Non-pigmented ciliary epithelial cell (primary cell): ENCODE data around the gene TPPP2.
"Not testable (repeated sequence)": the region's sequence is repeated elsewhere in the genome, so short reads cannot be mapped to it uniquely, and the experiment has no call there.

Source experiments
- DNase-seq: peaks from one replicate; pipeline ENCODE4 v3.0.0-alpha.2; 2010; ENCODE audit warnings: low read depth

The TPPP2 gene

DNA sequence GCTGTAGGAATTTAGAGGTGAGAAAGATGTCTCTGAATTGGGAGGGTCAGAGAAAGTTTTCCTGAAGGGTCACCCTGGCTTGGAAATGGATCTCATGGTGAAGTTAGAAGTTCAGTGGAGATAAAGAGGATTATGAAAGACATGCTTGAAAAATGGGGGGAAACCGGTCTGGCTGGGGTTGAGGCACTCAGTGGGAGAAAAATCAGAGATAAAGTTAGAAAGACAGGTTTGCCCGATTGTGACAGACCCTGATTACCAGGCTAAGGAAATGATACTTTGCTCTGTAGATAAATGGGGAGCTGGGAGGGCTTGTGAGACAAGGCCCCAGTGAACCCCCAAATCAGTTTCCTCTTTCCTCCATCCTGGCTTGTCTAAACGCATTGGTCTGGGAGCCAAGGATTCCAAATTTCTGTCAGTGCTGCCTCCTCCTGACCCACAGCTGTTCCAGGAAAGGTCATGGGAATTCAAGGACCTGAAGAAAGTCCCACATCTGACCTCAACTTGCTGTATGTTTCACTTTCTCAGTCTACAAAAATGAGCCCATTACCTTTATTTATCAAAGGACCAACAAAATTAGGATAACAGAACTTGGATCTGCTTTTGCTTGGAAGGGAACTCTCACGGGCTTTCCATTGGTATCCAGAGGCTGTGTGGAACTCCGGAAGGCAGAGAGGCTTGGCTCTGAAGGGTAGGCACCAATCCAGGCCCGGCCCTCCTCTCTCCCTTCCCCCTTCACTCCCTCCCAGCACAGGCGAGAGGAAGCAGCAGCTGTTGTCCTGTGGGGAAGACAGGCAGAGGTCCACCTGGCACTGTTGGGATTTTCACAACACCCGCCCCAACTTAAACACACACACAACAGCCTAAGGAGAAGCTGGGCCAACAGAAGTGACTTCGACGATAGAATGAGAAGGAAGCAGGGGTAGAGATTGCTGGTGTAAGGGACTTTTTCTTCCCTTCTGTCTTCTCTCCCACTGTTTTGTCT is 8.7 kb downstream of the TPPP2 start:
- DNase-seq, result no peak

DNA sequence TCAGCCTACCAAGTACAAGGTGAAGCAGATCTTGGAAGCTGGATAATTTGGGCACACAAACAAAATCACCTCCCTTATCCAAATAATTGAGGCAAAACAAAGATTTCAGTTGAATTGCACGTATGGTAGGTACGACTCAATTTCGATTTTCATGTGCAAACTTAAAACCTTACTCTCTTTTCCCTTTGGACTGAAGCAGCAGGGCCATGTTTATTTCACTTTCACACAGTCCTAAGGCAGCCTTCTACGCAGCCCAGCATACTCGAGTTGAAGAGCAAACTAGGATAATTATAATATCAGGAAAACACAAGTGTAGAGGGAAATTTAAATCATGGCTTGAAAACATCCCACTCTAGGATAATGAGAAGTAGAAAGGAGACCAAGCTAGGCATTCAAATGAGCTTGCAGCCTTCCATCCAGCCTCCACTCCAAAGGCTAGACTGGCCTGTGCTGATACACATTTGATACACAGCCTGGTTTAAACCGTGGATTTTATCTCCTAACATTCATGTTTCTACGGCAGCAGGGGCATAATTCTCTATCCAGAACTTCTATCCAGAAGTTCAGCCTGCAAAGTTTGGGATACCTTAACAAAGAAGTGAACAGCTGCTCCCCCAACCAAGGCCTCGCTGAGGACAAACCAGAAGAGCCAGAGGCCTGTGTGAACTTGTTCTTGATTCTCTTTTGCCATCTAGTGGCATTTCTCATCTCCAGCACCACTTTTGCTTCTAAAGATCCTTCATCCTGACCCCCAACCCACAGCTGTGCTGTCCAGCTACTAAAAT is 9.8 kb downstream of the TPPP2 start:
- no peak for DNase-seq

DNA sequence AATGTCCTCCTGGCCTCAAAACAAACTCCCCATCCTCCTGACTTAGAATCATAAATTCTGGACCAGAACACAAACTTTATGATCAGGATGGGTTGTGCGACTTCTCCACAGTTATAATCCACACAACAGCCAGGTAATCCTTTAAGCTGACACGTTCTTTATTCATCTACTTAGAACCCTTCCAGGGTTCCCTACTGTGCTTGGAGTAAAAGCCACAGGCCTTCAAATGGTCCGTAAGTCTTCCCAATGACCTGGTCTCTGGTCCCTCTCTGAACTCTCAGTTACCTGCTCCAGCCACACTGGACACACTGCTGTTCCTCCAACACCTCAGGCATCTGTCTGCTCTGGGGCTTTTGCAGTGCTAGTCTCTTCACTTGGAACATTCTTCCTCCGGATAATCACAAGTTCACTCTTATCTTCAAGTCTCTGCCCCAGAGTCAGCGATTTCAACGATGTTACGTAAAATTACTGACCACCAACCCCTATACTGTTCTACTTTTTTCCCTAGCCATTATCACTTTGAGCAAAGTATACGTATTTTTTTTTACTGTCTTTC is 10.4 kb downstream of the TPPP2 start:
- DNase-seq, result no peak

DNA sequence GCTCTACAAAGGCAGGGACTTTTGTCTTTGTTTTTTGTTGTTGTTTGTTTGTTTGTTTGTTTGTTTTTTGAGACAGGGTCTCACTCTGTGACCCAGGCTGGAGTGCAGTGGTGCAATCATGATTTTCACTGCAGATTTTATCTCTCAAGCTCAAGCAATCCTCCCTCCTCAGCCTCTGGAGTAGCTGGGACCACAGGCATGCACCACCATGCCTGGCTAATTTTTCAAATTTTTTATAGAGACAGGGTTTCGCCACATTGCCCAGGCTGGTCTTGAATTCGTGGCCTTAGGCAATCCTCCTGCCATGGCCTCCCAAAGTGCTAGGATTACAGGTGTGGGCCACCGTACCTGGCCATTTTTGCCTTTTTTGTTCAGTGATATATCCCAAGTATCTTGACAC is 10.9 kb downstream of the TPPP2 start:
- DNase-seq, result not testable (repeated sequence)

DNA sequence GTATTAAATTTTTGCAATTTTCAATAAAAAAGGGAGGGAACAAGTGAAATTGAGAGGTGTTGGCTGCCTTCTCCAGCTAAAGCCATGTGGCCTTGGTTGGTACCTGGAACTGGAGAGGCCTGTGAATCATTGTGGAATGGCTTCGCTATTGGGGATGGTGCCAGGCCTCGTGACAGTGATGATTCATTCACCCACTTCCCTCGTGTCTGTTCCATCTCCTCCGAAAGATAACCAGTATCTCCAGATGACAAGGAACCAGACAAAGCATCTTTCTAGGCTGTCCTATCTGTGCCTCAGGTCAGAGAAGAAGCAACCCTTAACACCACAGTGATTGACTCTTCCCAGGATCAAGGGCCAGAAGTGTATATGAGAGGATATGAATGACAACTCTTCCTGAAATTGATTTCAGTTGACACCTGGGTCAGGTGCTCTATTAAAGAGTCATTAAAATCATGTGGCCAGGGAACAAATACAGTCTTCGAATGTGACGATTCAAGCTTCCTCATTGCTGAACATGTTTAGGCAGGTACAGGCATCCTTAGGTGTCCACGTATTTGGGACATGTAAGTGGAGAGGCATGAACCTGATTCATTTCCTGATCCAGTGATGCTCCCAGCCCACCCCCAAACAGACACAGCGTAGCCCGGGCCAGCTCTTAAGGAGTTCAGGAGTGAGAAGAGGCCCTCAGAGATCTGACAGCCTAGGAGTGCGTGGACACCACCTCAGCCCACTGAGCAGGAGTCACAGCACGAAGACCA is 11.8 kb downstream of the TPPP2 start, which contains the start of gene RNASE7:
Gene RNASE7, plus strand, starts transcription at position 687 of the 758 bp plus-strand sequence. CDS start 631 bp downstream, outside the sequence.
- no peak for DNase-seq

DNA sequence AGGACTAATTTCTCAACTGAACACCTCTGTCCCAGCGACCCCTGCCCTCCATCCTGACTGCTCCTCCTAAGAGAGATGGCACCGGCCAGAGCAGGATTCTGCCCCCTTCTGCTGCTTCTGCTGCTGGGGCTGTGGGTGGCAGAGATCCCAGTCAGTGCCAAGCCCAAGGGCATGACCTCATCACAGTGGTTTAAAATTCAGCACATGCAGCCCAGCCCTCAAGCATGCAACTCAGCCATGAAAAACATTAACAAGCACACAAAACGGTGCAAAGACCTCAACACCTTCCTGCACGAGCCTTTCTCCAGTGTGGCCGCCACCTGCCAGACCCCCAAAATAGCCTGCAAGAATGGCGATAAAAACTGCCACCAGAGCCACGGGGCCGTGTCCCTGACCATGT is 12.9 kb downstream of the TPPP2 start:
- no peak for DNase-seq

DNA sequence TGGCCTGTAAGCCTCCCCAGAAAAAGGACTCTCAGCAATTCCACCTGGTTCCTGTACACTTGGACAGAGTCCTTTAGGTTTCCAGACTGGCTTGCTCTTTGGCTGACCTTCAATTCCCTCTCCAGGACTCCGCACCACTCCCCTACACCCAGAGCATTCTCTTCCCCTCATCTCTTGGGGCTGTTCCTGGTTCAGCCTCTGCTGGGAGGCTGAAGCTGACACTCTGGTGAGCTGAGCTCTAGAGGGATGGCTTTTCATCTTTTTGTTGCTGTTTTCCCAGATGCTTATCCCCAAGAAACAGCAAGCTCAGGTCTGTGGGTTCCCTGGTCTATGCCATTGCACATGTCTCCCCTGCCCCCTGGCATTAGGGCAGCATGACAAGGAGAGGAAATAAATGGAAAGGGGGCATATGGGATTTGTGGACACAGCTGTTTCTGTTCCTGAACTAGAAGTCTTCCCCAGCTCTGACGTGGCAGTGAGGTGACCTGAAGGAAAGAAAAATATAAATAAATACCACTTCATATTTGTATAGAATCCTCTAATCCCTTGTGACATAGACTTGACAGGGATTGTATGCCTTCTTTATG is 13.5 kb downstream of the TPPP2 start:
- no peak for DNase-seq

DNA sequence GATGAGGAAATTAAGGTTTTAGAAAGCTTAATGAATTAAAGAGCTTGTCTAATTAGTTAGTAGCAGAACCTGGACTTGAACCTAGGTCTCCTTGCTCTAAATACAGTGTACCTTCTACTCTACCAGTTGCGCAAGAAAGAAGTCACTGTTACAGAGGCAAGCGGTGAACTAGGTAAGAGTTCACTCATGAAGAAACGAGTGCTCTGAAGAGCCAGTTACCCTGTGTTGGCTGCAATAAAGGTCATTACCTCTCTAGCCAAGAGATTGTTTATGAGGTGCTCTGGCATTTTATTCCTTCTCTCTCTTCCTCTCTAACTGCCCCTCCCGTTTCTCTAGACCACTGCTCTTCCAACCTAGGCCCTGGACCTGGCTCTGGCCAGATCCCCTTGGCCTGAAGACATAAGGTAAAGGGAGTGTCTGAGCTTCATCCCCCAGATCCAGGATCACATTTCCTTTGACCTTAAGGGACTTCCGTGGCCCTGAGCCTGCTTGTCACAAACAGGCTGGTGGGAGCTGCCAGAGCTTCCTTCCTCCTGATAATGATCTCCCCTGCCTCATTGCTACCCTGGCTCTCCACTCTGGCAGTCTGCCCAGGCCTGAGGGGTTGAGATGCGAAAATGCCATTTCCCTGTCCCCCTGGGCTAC is 14.1 kb downstream of the TPPP2 start:
- DNase-seq, result no peak

DNA sequence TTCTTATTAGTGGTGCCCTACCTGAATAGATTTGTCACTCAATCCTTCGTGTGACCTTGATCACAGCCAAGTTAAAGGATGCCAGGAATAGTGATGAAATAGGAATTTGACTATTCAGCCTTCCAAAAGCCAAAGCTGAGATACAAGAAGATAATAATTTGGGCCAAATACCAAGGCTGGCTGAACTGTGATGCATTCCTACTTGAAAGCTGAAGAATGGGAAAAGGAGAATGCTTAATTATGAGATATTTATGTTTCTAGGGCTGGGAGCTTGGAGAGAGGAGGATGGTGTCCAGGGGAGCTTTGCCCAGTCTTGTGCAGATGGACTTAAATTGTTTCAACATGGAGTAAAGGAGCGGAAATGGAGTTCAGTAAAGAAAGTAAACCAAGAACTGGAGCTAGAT is 17.4 kb downstream of the TPPP2 start:
- DNase-seq, result no peak

DNA sequence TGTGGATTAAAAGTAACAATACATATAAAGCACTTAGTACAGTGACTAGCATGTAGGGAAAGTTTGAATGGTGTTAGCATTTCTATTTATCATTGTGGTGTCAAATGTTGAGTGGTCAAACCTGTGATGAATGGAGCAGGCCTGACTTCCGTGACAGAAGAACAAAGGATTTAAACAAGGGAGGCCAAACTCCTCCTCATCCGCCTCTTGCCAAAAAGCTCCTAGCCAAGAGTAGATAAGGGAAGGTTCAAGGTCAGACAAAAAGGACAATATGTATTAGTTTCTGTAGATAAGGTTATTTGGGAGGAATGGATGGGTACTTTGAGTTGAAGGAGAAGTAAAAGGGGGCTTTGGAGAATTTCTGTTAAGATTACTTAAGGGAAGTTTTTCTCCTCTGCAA is 18.6 kb downstream of the TPPP2 start:
- no peak for DNase-seq

DNA sequence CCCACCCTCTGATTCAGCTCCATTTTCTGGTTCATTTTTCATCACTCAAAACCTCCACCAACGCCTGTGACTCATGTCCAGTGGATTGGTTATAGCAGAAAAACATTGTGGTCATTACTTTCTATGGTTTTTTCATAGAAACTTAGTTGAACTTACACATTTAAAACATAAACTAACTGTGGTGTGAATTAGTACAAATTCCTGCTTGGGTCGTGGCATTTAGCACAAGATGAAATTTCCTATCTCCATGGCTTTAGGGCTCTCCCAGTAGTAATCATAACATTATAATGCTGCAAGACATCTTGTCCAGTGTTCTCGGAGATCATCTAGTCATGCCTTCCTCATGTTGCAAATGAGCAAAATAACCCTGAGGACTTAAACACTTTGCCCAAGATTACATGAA is 19.3 kb downstream of the TPPP2 start:
- no peak for DNase-seq

DNA sequence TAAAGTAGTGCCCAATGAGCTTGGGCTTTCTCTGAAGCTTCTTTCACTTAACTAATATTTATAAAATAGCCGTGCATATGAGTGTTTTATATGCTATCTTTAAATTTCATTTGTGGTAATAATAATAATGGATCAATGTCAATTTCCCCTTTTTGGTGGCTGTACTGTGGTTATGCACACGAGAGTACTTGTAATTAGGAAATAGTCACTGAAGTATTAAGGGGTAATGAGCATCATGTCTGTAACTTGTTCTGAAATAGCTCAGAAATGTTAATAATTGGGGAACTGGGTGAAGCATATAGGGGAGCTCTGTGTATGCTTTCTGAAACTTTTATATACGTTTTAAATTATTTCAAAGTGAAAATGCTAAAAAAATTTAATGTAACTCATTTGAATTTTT is 20.6 kb downstream of the TPPP2 start:
- no peak for DNase-seq

DNA sequence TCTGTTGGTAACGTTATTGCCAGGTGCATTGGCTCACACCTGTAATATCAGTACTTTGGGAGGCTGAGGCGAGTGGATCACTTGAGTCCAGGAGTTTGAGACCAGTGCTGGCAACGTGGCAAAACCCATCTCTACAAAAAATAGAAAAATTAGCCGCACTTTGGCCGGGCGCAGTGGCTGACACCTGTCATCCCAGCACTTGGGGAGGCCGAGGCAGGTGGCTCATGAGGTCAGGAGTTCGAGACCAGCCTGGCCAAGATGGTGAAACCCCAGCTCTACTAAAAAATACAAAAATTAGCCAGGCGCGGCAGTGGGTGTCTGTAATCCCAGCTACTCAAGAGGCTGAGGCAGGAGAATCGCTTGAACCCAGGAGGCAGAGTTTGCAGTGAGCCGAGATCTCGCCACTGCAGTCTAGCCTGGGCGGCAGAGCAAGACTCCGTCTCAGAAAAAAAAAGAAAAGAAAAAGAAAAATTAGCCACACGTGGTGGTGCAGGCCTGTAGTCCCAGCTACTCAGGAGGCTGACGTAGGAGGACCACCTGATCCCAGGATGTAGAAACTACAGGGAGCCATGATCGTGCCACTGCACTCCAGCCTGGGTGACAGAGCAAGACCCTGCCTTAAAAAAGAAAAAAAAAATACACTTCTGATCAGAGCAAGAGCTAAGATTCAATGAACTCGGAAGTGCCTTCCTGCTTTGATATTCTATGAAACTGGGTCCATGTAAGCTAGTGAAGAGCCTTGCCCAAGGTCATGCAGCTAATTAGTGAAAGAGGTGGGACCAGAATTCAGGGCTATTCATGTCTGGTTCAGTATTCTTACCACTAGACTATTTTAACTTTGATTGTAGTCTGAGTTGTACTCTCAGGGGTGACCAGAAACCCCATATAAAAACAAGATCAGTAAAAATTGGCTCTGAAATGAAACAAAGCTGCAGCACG is 23.4 kb downstream of the TPPP2 start:
- no peak for DNase-seq

DNA sequence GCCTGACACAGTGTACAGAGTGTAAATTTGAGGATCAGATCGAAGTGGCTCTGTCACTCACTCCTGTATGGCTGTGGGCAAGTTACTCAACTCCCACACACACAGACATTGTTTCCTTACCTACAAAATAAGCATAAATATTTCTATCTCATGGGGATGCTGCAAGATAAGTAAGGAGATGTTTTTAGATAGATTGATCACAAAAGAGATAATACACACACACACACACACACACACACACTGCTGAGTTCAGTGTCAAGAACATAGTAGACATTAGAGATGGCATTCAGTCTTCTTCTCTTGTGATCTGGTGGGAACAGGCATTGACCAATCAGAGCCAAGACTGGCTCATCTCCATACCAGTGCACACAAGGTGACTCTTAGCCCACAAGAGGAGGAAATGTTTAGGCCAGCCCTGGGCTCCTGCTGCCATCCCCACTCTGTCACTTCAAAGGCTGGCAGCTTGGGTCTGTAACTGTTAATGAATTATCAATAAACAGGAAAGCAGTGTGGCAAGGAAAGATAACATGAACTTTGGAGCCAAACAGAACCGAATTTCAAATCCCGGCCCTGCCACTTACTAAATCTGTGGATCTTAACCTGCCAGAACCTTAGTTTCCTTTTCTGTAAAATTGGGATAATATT is 24.2 kb downstream of the TPPP2 start:
- no peak for DNase-seq

DNA sequence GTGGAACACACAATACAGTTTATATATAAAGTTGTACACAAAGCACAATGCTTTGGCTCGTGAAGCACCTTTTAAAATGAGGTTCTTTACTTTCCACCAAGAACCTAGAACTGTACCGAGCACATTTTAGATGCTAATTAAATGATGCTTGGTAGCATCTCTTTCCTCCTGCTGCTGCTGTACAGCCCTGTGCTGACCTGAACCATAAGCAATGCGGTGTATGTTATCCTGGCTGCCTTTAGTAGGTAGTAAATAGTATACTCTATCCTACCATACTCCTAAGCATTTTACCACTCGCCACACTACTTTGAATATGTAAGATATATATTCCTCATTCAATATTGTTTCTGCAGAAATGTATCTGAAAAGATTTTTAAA is 24.7 kb downstream of the TPPP2 start:
- DNase-seq, result no peak

DNA sequence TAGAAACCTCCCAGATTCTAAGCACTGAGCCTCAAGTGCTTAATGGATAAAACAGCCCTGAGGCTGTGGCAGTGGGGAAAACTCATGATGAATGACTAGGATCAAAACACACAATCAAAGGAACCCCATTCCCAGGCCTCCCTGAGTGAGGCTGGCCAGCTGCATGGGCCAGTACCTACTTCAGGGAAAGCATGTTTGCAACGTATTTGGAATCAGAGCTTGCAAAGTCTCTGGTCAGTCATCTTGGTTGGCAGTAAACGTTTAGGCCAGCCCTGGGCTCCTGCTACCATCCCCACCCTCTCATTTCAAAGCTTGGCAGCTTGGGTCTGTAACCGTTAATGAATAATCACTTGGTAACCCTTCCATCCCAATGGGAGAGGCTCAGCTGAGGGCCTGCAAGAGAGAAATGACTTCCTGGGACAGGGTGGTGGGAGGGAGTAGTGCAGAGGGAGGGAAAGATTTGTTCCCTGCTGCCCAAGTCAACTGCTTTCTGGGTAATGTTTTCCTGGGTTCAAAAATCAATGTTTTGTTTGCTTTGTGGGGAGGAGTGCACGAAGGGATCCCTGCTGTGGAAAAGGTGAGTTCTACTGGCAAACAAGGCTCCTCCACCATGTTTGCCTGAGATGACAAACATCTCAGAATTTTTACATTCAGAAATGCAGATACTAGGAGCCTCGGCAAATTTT is 25.6 kb downstream of the TPPP2 start:
- no peak for DNase-seq

DNA sequence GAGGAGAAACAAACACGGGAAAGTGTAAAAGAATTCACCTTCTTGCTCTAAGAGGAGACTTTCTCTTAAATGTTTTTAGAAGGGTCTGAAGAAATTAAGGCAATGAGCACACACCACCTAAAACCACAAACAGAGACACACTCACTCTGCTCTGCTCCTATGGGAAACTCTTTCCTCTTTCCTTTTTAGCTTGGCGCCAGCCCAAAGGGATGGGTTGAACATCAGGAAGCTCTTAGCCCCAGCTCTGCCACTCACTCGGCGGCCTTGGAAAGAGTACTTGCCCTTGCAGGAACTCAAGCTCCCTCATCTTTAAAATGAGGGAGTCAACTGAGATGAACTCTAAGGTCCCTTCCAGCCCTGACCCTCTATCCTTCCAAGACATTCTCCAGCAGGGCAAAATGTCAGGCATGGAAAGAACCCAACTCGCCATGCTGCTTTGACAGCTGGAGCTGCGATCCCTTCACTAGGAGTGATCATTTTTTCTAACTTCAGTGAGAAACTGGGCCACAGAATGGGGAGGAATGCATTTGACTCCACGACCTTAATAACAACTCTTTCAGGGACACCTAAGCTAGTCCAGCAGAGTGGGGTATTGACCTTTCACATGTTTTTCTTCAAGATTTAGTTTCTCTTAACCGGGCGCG is 26.6 kb downstream of the TPPP2 start:
- no peak for DNase-seq
